GM23338 (cell line): Measurements from ENCODE around the gene STOM. TPM values are rescaled to one million over a fixed set of nuclear protein-coding genes. Genes with fewer than 3 reads are reported as not detected.

Source experiments
- ATAC-seq: fragments of 200-7000 bp; cut with Tn5 transposase; 3 replicates; pipeline ENCODE4 v1.9.1; 2020
- DNase-seq: peaks from one replicate; pipeline ENCODE4 v3.0.0-alpha.2; 2015; ENCODE audit warnings: low spot score
- H2AFZ ChIP-seq: fragments of 200-600 bp; sonication (generic); 2 replicates; pipeline ENCODE4 v1.8.0; 2016; ENCODE audit warnings: antibody characterized with exemption, mild to moderate bottlenecking, moderate library complexity
- H3F3A ChIP-seq: fragments of 200-600 bp; sonication (generic); replicated peaks from 2 replicates; pipeline ENCODE4 v1.8.0; 2017; ENCODE audit warnings: antibody characterized with exemption, mixed run types, low read depth
- H3K27ac ChIP-seq: fragments of 200-600 bp; sonication (generic); 2 replicates; pipeline ENCODE4 v1.6.1; 2016; ENCODE audit warnings: low read depth
- H3K27me3 ChIP-seq: fragments of 200-600 bp; sonication (generic); 2 replicates; pipeline ENCODE4 v1.8.0; 2016; ENCODE audit warnings: mild to moderate bottlenecking, mixed run types, moderate library complexity; ENCODE audit not compliant: insufficient read depth
- H3K36me3 ChIP-seq: fragments of 200-600 bp; sonication (generic); 2 replicates; pipeline ENCODE4 v1.8.0; 2016; ENCODE audit warnings: mild to moderate bottlenecking; ENCODE audit not compliant: insufficient read depth
- H3K4me1 ChIP-seq: fragments of 200-600 bp; sonication (generic); 2 replicates; pipeline ENCODE4 v1.8.0; 2016; ENCODE audit warnings: mild to moderate bottlenecking, moderate library complexity; ENCODE audit not compliant: insufficient read depth
- H3K4me2 ChIP-seq: fragments of 200-600 bp; sonication (generic); 2 replicates; pipeline ENCODE4 v1.7.1; 2017; ENCODE audit warnings: mixed run types
- H3K4me3 ChIP-seq: fragments of 200-600 bp; sonication (generic); 2 replicates; pipeline ENCODE4 v1.6.1; 2016; ENCODE audit warnings: mixed run types
- H3K79me2 ChIP-seq: fragments of 200-600 bp; sonication (generic); replicated peaks from 2 replicates; pipeline ENCODE4 v1.8.0; 2017; ENCODE audit warnings: mild to moderate bottlenecking; ENCODE audit not compliant: insufficient read depth
- H3K9me2 ChIP-seq: fragments of 200-600 bp; sonication (generic); 2 replicates; pipeline ENCODE4 v1.8.0; 2017; ENCODE audit not compliant: insufficient read depth
- H4K20me1 ChIP-seq: fragments of 200-600 bp; sonication (generic); replicated peaks from 2 replicates; pipeline ENCODE4 v1.8.0; 2017; ENCODE audit warnings: mild to moderate bottlenecking; ENCODE audit not compliant: insufficient read depth
- H3K27ac Mint-ChIP-seq: 2 replicates; pipeline ENCODE4 v1.8.0; 2020; ENCODE audit warnings: inconsistent platforms, mild to moderate bottlenecking, moderate library complexity, mixed read lengths
- H3K27me3 Mint-ChIP-seq: 3 replicates; pipeline ENCODE4 v1.8.0; 2022; ENCODE audit warnings: low read depth, mild to moderate bottlenecking, moderate library complexity, mixed read lengths, inconsistent platforms; ENCODE audit not compliant: insufficient read depth, poor library complexity
- H3K36me3 Mint-ChIP-seq: 3 replicates; pipeline ENCODE4 v1.8.0; 2021; ENCODE audit warnings: low read depth, mild to moderate bottlenecking, inconsistent platforms, moderate library complexity, mixed read lengths
- H3K4me1 Mint-ChIP-seq: 3 replicates; pipeline ENCODE4 v1.8.0; 2020; ENCODE audit warnings: mild to moderate bottlenecking, inconsistent platforms, mixed read lengths
- H3K4me3 Mint-ChIP-seq: 3 replicates; pipeline ENCODE4 v1.8.0; 2021; ENCODE audit warnings: moderate library complexity, mild to moderate bottlenecking, inconsistent platforms, mixed read lengths
- H3K9me3 Mint-ChIP-seq: 3 replicates; pipeline ENCODE4 v1.8.0; 2020; ENCODE audit warnings: moderate library complexity, mild to moderate bottlenecking, inconsistent platforms, mixed read lengths
- CREB1 ChIP-seq: fragments of 250-450 bp; sonication (Bioruptor Pico); IDR thresholded peaks from 2 replicates; pipeline ENCODE4 v1.5.0; 2020; ENCODE audit warnings: low read depth, mild to moderate bottlenecking, moderate library complexity
- CTCF ChIP-seq, 2 experiments: fragments of 200-600 bp in 1 of 2; sonication (generic) in 1 of 2; conservative IDR thresholded peaks; 2 replicates each; pipeline versions ENCODE4 v1.5.1 to v1.6.1; 2016 to 2017; ENCODE audit warnings: antibody characterized with exemption in 2 of 2, low read depth in 2 of 2, mild to moderate bottlenecking in 2 of 2, moderate library complexity in 1 of 2
- ETS1 ChIP-seq: IDR thresholded peaks from 2 replicates; pipeline ENCODE4 v1.6.1; 2016; ENCODE audit warnings: antibody characterized with exemption
- EZH2 ChIP-seq: fragments of 200-600 bp; sonication (generic); IDR thresholded peaks from one replicate; pipeline ENCODE4 v1.8.0; 2017; ENCODE audit warnings: antibody characterized with exemption, mild to moderate bottlenecking, low read depth; ENCODE audit not compliant: unreplicated experiment
- EZH2phosphoT487 ChIP-seq: fragments of 200-600 bp; sonication (generic); IDR thresholded peaks from one replicate; pipeline ENCODE4 v1.8.1; 2018; ENCODE audit warnings: antibody characterized with exemption; ENCODE audit not compliant: unreplicated experiment
- JUNB ChIP-seq: IDR thresholded peaks from one replicate; pipeline ENCODE4 v1.6.1; 2016; ENCODE audit warnings: antibody characterized with exemption; ENCODE audit not compliant: unreplicated experiment
- NANOG ChIP-seq: IDR thresholded peaks from 2 replicates; pipeline ENCODE4 v1.6.1; 2016; ENCODE audit warnings: antibody characterized with exemption, borderline replicate concordance
- POLR2AphosphoS5 ChIP-seq: IDR thresholded peaks from 2 replicates; pipeline ENCODE4 v1.6.1; 2016; ENCODE audit warnings: antibody characterized with exemption, low read depth
- REST ChIP-seq: IDR thresholded peaks from one replicate; pipeline ENCODE4 v1.6.1; 2018; ENCODE audit warnings: antibody characterized with exemption; ENCODE audit not compliant: unreplicated experiment
- STAT1 ChIP-seq: IDR thresholded peaks from one replicate; pipeline ENCODE4 v1.6.1; 2016; ENCODE audit warnings: antibody characterized with exemption; ENCODE audit not compliant: unreplicated experiment
- ZNF114 ChIP-seq: fragments of 250-450 bp; sonication (Bioruptor Pico); IDR thresholded peaks from 2 replicates; pipeline ENCODE4 v1.5.0; 2020; ENCODE audit warnings: mild to moderate bottlenecking, moderate library complexity
- ZNF331 ChIP-seq: fragments of 250-450 bp; sonication (Bioruptor Pico); IDR thresholded peaks from 2 replicates; pipeline ENCODE4 v1.5.0; 2020; ENCODE audit warnings: low read depth, mild to moderate bottlenecking, moderate library complexity
- ZNF462 ChIP-seq: fragments of 250-450 bp; sonication (Bioruptor Pico); IDR thresholded peaks from 2 replicates; pipeline ENCODE4 v1.5.0; 2020; ENCODE audit warnings: mild to moderate bottlenecking, moderate library complexity
- polyA plus RNA-seq: library from polyadenylated mRNA; unstranded; fragments of >200 nt; fragmentation: Nextera tagmentation; extraction: Ambion mirVana; gene quantifications from 2 replicates; pipeline ENCODE4 v1.2.1, GENCODE V29; 2016
- total RNA-seq: library from RNA; depleted of rRNA; stranded (reverse); fragments of >200 nt; shearing (Covaris generic); gene quantifications from 2 replicates; pipeline ENCODE4 v1.2.3, GENCODE V29; 2014

The STOM gene
- total and polyA plus RNA-seq, 2 experiments from 2014 or later, result 29.4 to 51.1 TPM

GRCh38 chr9:121372239-121373010, 2.4 kb upstream of the STOM start:
- Histone ChIP-seq H3K36me3 (no peaks in the 10 kb centered on the region), H3K27ac (no peak overlapping the region), H3K4me2 (no peak overlapping the region), H3K79me2 (no peaks in the 10 kb centered on the region), H4K20me1 (no peaks in the 10 kb centered on the region), H3K9me2 (no peaks in the 10 kb centered on the region), H3K4me1 (peaks cover 16% of the 10 kb centered on the region), H3K4me3 (no peak overlapping the region), H3F3A (no peaks in the 10 kb centered on the region), H3K27me3 (peaks cover 10% of the 10 kb centered on the region), H2AFZ (no peak overlapping the region)
- Mint-ChIP-seq H3K36me3 (peaks cover 5% of the 10 kb centered on the region; the same call in 2 of the 3 replicates), H3K4me1 (peaks cover 18% of the 10 kb centered on the region), H3K9me3 (peaks cover 8% of the 10 kb centered on the region), H3K27me3 (peaks cover 31% of the 10 kb centered on the region), H3K27ac (no peak overlapping the region), H3K4me3 (no peak overlapping the region)
- ATAC-seq (no peak), DNase-seq (no peak)
- TF ChIP-seq EZH2phosphoT487 (no peak), EZH2 (no peak), JUNB (no peak), ETS1 (no peak), ZNF462 (CRISPR knock-in tag) (no peak), POLR2AphosphoS5 (no peak), NANOG (no peak), CREB1 (CRISPR knock-in tag) (no peak), ZNF331 (no peak), ZNF114 (CRISPR knock-in tag) (no peak), STAT1 (no peak), CTCF (conservative IDR thresholded peaks at IDR 0.05; ENCODE audit: low read depth in 2 of 2) (no peak), REST (no peak)
